CD4-positive, alpha-beta T cell treated with Interferon gamma for 1 hour (primary cell): Measurements from ENCODE around the gene FCHSD2.
A peak's percentile ranks its signal among the peaks of the same experiment; 100 is the strongest.

Experiments
- DNase-seq: peaks from one replicate; pipeline ENCODE4 v3.0.0-alpha.2; 2020

FCHSD2 gene

GRCh38 chr11:73171436-73172161 is 29.5 kb upstream of the FCHSD2 start:
- no peak for DNase-seq

- DNase-seq: no peak
Observed at GRCh38 chr11:73170140-73170539, 28.0 kb upstream of the FCHSD2 start.

GRCh38 chr11:73168925-73169579 is 26.9 kb upstream of the FCHSD2 start:
- no peak for DNase-seq

DNA sequence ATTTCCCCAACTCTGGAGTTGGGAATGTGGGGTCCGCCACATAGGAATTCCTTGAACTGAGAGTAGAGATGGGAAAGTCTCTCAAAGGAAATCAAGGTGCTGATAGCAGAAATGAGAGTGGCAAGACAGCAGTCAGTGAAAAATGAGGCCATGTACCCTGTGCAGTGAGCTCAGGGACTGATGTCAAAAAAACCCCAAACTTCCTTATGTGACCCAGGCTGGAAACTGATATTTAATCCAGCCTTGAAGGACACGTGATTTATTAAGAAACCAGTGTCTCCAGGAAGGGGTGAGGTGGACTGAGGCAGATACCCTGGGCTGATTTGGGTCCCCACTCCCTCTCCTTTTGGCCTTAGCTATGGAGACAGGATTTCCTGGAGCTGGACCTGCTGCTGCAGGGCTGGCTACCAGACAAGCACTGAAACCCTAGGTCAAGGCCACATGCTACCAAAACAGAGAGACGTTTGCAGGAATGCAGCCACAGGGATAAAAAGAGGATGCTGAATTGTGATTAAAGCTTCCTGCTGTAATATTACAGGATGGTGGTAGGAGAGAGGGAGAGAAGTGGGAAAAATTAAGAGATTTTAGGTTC is 25.3 kb upstream of the FCHSD2 start:
- DNase-seq: no peak

- no peak for DNase-seq
Observed at GRCh38 chr11:73164803-73165540, 22.9 kb upstream of the FCHSD2 start.

GRCh38 chr11:73163638-73164174 is 21.6 kb upstream of the FCHSD2 start:
- no peak for DNase-seq

GRCh38 chr11:73162196-73162740 is 20.1 kb upstream of the FCHSD2 start:
- no peak for DNase-seq

DNA sequence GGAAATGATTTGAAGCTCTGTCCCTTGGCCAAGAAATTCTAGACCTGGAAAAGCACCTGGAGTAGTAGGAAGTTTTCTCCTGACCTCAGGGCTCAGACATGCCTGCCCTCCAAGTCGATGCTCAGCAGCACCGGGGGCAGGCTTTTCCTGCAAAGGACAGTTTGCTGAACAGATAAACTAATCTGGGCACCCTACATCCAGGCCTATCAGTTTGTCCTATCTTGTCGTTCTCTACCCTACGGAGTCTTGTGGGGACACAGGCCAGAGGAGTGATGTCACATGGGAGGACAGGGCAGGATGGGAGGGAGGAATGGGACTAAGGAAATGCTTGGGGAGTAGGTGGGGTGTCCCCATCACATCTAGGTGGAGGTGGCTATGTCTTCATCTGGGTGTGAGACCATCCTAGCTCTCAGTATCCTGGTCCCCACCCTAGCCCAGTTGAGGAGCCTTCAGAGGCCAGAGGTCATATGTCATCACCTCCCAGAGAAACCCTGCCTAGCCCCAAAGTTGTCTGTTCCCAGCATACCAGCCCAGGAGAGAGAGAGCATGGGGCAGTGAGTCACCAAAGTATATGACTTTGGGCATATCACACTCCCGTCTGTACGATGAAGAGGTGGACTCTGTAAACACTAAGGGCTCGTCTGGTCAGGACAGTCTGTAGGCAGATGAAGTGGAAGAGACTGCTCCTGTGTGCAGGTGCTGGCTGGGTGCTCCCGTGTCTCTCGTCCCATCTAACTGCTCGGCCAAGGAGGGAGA is 18.1 kb upstream of the FCHSD2 start:
- no peak for DNase-seq

GRCh38 chr11:73159297-73159696 is 17.2 kb upstream of the FCHSD2 start:
- no peak for DNase-seq

GRCh38 chr11:73158356-73159051 is 16.4 kb upstream of the FCHSD2 start:
- DNase-seq: no peak

DNA sequence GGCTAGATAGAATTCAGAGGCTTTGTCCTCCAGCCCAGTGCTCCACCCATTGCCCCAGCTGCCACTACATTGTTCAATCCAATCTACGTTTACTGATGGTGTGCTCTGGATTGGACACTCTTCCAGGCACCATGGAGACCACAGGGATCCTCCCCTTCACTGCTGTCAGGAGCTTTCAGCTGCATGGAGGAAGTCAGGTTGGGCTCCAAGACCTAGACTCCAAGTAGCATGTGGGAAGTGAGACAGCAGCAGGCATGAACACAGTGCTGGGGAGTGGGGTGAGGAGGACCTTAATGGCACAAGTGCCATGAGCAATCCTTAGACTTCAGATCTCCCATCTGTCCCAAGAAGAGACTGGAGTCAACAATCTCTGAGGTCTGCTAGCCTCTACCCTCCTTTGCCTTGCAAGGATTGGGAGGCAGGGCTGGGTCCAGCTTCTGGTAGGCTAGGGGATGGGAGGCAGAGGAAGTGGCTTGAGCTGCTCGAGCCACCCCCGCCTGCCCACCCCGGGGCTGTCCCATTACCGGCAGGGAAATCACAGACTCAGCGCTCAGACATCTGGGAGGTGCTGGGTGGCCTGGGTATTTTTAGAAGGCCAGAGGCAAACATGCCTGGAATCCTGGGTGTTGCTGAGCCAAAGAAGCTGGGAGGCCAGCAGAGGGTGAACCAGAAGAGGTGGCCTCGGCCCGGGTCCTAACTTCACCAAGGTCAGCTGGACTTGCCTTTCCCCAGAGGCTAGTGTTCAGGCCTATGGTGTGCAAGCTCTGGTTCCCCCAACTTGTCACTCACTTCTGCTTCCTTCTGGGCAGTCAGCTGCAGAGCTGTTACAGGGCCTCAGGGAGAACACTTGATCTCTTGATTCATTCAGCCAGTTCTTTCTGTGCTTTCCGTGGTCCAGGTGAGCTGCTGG is 15.2 kb upstream of the FCHSD2 start:
- peak; percentile 31 for DNase-seq

- no peak for DNase-seq
Observed at GRCh38 chr11:73156686-73157085, 14.6 kb upstream of the FCHSD2 start.

- DNase-seq: no peak
Observed at GRCh38 chr11:73156114-73156513, 14.0 kb upstream of the FCHSD2 start.

DNA sequence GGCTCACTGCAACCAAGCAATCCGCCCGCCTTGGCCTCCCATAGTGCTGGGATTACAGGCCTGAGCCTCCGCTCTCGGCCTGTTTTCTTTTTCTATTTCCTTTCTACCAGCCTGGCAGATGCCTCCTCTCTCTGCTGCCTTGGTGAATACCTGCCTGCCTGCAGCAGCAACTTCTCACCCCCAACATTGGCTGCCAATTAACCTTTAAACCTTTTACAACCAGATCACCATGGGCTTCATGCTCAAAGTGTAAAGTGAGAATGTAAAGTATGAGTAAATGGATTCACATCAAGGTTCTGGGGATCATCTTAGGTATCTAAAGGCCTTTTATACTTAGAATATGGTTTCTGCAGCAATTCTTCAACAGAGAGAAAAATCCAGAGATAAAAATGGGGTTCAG is 13.0 kb upstream of the FCHSD2 start:
- DNase-seq: no peak

DNA sequence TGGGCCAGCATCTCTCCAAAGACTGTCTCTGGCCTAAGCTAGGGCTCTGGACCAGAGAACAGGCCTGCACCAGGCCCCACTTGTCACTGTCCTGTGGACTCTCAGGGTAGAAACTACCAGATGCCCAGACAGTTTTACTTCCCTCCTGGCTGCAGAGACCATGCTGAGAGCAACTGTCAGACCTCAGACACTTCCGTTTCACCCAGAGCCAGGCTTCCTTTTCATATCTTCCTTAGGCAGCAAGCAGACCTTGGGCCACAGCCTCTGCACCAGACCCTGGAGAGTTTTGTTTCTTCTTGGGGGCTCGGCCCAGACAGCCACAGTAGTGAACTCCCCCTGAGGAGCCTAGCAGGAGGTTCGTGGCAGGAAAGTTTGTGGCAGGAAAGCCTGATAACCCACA is 12.1 kb upstream of the FCHSD2 start:
- peak; percentile 62 for DNase-seq

- peak; percentile 75 for DNase-seq
Observed at GRCh38 chr11:73152861-73153483, 10.9 kb upstream of the FCHSD2 start.

DNA sequence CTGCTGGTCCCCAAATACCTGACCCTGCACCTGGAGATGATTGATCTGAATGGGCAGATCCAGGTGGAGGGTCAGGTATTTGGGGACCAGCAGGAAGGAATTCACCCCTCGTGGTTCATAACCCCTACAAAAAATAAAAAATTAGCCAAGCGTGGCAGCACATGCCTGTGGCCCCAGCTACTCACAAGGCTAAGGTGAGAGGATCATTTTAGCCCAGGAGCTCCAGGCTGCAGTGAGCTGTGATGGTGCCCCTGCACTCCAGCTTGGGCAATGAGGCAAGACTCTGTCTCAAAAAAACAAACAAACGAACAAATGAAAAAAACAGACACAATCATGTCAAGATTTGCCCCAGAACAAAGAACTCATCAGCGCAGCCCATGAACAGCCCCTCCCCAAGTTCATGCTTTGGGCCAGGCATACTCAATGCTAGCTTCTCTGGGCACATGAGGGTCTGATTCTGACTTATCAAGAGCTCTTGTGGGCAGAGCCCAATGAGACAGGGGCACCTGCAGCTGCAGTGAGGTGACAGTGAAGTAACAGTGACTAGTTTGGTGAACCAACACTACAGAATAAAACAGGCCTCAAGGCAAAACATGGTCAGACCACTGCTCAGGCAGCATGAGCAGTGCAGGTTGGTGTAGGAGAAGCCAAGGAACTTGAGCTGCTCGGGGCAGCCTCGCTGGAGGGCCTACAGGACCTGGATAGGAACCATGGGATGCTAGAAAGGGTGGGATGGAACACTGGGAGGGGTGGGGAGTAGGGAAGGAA is 10.2 kb upstream of the FCHSD2 start:
- DNase-seq: peak; percentile 36

DNA sequence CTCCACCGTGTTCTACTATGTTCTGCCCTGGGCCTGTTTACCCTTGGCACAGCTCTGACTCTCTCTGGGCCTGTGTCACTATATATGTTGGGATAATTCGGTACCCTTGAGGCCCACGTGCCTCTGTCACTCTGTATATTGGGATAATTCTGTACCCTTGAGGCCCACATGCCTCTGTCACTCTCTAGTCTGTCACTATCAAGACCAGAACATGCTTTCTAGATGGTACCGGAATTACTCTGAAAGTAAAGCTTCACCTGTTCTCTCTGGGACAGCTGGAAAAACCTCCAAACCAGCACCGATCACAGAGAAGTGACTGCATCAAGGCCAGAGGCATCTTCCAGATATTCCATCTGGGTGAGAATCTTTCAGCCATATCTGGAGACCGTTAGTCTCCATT is 9.3 kb upstream of the FCHSD2 start:
- no peak for DNase-seq

- no peak for DNase-seq
Observed at GRCh38 chr11:73149105-73149504, 7.0 kb upstream of the FCHSD2 start.
